ENCODE data around the gene HMG20A. TPM values are rescaled to one million over a fixed set of nuclear protein-coding genes. Genes with fewer than 3 reads are reported as not detected.

The HMG20A gene
- total and polyA plus RNA-seq, 2 of the 13 experiments (the other 11 are each of a cell fraction or from before 2014, with no cell fraction given) = 28.0 to 35.2 TPM

GRCh38 chr15:77417602-77418001 is 3.1 kb upstream of the HMG20A start:
- Histone ChIP-seq H3K9me3 (ENCODE audit: low read length) (no peaks in the 10 kb centered on the region), H3K79me2 (ENCODE audit: insufficient read depth, low read length) (peaks cover 75% of the 10 kb centered on the region), H3K27me3 (ENCODE audit: control insufficient read depth in 1 of 2, insufficient read depth in 2 of 2, low read length in 2 of 2) (no peaks in the 10 kb centered on the region; a peak in 2 of 5 replicates), H3K4me1 (ENCODE audit: insufficient read depth, low read length) (peaks cover 39% of the 10 kb centered on the region), H3K4me3 (replicated peaks in 1 of 3; ENCODE audit: insufficient read depth in 1 of 3, low read depth in 2 of 3, low read length in 3 of 3) (no peak overlapping the region), H3K36me3 (replicated peaks in 1 of 2; ENCODE audit: control insufficient read depth in 1 of 2, insufficient read depth in 2 of 2, low read length in 2 of 2) (no peaks in the 10 kb centered on the region), H2AFZ (ENCODE audit: low read length) (no peak overlapping the region), H3K27ac (ENCODE audit: extremely low read length, insufficient read depth, low read length) (no peak overlapping the region), H3K4me2 (ENCODE audit: low read depth, low read length) (0 out of 2 replicates have a peak overlapping the region, but pooled peaks have one; percentile 3), H4K20me1 (ENCODE audit: insufficient read depth, low read length) (peaks cover 9% of the 10 kb centered on the region; the same call in 1 of the 2 replicates), H3K9ac (ENCODE audit: insufficient read depth, low read depth, low read length) (no peak overlapping the region)
- no peak for TF ChIP-seq ATF1 (CRISPR knock-in tag; IDR thresholded peaks at IDR 0.05)
- BruUV-seq (replicated peaks) = no TSS peak
- POLR2A ChIA-PET = no interaction called here
- in situ Hi-C loops (cut with HindIII; ENCODE audit: extremely low pct_ligation_motif_present, low pct_unique_long_range_greater_than_20kb) = no loop called here
- 89% methylated on average over 3 of the region's 3 CpGs for WGBS (ENCODE audit: low lambda C conversion rate)
- CTCF ChIA-PET (ENCODE audit: low intra/inter-chr PET ratio, low total read pairs) = no interaction called here
- ATAC-seq (no peak), FAIRE-seq (no peak), DNase-seq (ENCODE audit: low spot score) (no peak)
- intact Hi-C loops (cut with micrococcal nuclease; ENCODE audit: unreplicated experiment) = no loop called here

DNA sequence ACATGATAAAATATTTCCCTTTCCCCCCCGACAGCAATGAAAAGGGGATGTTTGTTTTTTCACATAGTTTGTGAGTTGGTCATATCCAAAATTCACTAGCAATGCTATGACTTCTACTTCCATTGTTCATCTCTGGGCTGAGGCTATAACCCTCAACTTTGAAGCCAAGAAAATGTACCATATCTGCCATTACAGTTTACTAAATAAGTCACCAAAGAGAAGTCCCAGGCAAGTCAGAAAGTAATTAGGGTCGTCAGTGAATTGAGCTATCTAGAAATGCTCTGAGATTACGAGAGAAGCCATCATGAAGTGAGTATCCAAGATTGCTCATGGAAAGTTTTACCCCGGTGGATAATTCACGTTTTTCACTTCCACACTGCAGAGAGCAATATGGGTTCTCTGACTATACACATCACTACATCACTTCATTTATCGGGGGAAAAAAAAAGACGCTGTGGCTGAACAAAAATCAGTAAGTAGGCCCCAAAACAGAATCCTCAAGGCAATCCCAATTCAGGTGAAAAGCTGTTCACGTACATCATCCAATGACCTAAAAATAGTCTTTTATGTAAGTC is 2.2 kb upstream of the HMG20A start:
- ChIA-PET CTCF (ENCODE audit: low intra/inter-chr PET ratio, low total read pairs) (no interaction called here), POLR2A (interaction anchor here (1.1 kb wide), 1 partner anchor 487 kb away, joined by 3 read pairs; the partner anchor contains the start of gene RCN2)
- in situ Hi-C loops (cut with HindIII; ENCODE audit: extremely low pct_ligation_motif_present, low pct_unique_long_range_greater_than_20kb) = no loop called here
- 15% methylated on average over 8 of the region's 8 CpGs for WGBS (ENCODE audit: low lambda C conversion rate)
- Histone ChIP-seq H3K4me2 (ENCODE audit: low read depth, low read length) (peak overlapping the region; percentile 78), H3K36me3 (replicated peaks in 1 of 2; ENCODE audit: control insufficient read depth in 1 of 2, insufficient read depth in 2 of 2, low read length in 2 of 2) (no peaks in the 10 kb centered on the region), H3K9me3 (ENCODE audit: low read length) (no peaks in the 10 kb centered on the region), H3K27me3 (ENCODE audit: control insufficient read depth in 1 of 2, insufficient read depth in 2 of 2, low read length in 2 of 2) (no peaks in the 10 kb centered on the region; a peak in 2 of 5 replicates), H2AFZ (ENCODE audit: low read length) (no peak overlapping the region), H3K4me3 (replicated peaks in 1 of 3; ENCODE audit: insufficient read depth in 1 of 3, low read depth in 2 of 3, low read length in 3 of 3) (peak overlapping the region; percentile 87 to 95 (median 95)), H3K79me2 (ENCODE audit: insufficient read depth, low read length) (peaks cover 77% of the 10 kb centered on the region), H3K9ac (ENCODE audit: insufficient read depth, low read depth, low read length) (peak overlapping the region; percentile 87; the same call in 1 of the 2 replicates), H3K27ac (ENCODE audit: extremely low read length, insufficient read depth, low read length) (no peak overlapping the region), H3K4me1 (ENCODE audit: insufficient read depth, low read length) (peaks cover 48% of the 10 kb centered on the region), H4K20me1 (ENCODE audit: insufficient read depth, low read length) (peaks cover 9% of the 10 kb centered on the region; the same call in 1 of the 2 replicates)
- intact Hi-C loops (cut with micrococcal nuclease; ENCODE audit: unreplicated experiment) = no loop called here
- TF ChIP-seq ZNF251 (CRISPR knock-in tag; IDR thresholded peaks at IDR 0.05) (no peak), RORA (CRISPR knock-in tag; IDR thresholded peaks at IDR 0.05) (no peak), TBL1XR1 (IDR thresholded peaks at IDR 0.05; ENCODE audit: borderline replicate concordance, low read length, partially characterized antibody) (no peak), SNAPC2 (CRISPR knock-in tag; IDR thresholded peaks at IDR 0.05) (no peak)
- DNase-seq (ENCODE audit: low spot score) (no peak), FAIRE-seq (no peak), ATAC-seq (no peak)
- TSS peak; percentile 53 for BruUV-seq (replicated peaks)

Measured in HepG2 (cell line).